ENCODE results near the gene FAM217B.

FAM217B gene, protein sequence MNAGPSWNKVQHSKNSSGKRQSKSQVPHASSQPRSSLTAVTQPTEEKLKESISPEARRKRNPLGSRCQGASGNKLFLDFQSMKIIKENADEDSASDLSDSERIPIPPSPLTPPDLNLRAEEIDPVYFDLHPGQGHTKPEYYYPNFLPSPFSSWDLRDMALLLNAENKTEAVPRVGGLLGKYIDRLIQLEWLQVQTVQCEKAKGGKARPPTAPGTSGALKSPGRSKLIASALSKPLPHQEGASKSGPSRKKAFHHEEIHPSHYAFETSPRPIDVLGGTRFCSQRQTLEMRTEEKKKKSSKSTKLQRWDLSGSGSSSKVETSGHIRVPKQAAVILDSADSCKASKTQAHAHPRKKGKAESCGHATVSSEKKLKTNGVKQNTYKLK

DNA sequence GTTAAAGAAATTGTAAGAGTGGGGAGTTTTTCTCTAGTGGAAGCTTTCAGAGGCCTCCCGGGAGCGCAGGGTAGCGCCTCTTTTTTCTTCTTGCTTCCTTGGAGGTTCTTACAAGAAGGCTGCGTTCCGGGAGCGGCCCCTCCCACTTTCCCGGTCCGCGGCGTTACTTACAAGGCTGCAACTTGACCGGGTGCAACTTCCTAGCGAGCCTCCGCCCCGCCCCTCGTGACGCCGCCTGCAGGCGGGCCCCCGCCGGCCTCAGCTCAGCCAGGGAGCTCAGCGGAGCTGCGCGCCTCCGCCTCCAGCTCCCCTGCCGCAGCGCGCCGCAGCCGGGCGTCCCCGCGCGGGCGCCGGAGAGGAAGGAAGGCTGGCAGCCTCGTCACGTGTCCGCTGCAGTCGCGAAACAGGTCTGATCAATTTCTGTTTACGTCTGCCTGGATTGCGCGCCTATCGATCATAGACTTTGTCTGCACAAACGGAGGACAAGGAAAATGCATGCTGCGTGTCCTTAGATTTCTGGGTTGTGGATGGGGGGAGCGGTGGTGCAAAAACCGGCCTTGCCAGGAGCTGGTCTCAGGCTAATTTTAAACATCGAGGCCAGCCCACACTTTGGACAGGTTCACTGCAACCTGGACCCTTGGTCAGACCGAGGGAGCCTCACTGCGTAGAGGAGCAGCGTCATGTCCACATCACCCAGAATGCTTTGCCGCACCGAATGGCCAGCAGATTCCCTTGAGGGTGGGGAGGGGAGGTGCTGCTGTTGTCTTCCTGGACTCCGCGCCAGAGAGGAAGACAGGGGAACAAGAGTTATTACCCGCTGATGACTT, at the start of gene FAM217B, which contains the start of gene PPP1R3D:
FAM217B (plus strand) TSS at position 261 of the 827 bp plus-strand sequence. CDS start 3,555 bp downstream, outside the sequence.
PPP1R3D (minus strand) TSS at position 177 of the 827 bp plus-strand sequence. CDS start 374 bp downstream, outside the sequence.
- intact Hi-C loops (cut with DNase I): loop anchor here (10.0 kb wide), 1 partner anchor 114 kb away; no protein-coding TSS in a partner anchor
- DNase-seq: peak; percentile 86 to 99 (median 95)

DNA sequence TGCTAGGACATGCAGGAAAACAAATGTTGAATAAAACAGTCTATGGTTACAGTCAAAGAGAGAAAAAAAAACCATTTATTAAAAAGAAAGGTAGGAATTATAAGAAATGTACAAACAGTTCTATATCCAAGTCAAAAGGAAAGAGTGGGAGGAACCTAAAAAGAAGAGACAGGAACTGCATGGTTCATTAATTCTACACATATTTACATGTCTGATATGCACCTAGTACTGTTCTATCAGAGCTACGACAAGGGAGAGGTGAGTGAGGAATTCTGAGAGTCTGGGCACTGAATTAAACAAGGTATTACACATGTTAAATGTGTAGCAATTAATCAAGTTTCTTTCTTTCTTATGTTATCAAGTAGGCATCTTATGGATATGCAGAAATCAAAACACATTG, 48.6 kb upstream of the FAM217B start:
- no peak for DNase-seq
- intact Hi-C loops (cut with DNase I): no loop called here

DNA sequence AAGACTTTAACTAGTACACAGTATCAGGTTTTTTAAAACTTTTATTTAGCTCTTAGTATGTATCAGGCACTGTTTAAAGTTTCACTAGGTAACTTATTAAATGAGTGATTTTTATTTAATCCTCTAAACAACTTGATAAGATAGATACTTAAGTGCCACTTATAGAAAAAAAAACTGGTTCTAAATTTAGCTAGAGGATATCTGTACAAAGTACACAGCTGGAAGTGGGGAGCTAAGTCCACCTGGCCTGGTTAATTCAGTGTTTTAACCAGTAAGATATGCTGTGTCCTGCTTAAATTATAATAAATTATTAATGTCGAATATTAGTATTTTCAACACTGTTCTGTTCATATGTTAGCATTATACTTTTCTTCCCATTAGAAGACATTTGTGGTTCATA, 44.3 kb upstream of the FAM217B start:
- intact Hi-C loops (cut with DNase I): no loop called here
- DNase-seq: no peak

DNA sequence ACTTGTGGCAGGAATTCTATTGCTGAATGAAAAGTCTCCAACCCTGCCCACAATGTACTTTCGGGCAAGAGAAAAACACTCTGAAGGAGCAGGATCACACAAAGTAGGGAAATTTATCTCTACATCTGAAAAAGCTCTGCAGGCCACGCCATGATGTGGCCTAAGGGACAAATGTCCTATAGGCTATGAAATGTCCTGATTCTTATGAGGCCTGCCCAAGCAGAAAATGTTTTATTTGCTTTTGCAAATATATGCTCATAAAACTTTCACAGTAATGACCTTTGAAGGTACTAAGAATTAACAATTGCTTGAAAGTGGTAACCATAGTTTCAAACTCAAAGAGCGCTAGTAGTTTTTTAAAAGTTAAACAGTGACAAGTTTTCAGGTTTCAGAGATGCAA, 37.7 kb upstream of the FAM217B start:
- intact Hi-C loops (cut with DNase I): no loop called here
- DNase-seq: no peak

DNA sequence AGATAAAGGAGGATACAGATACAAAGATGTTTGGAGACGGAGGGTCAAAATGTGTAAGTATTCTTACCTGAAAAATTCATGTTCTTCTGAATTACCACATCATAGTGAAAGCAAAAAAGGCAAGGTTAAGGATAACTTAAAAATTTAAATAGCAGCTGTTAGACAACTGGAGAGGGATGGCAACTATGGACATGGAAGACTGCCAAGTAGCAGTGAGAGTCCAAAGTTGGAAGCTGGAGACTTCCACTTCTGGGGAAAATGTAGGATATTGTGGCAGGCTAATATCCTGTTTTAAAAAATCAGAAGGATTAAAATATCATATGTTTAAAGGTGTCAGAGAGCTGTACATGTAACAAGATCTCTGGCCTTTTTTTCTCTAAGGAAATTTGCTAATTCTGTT, 36.6 kb upstream of the FAM217B start:
- intact Hi-C loops (cut with DNase I): no loop called here
- DNase-seq: no peak

DNA sequence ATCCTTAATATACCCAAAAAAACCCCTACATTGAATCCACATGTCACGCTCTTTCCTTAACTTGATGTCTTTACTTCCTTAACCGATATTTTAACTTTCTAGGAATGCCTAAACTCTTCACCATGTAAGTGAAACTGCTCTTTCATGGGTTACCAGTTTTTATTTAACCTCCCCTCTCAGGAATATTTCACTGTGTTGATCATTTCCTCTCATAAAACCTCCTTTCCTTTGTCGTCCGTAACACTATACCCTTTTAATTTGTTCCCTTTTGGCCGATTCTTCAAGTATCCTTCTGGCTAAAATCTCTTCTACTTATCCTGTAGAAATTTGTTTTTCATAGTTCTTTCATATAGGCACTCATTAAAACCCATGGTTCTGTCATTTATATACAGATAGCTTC, 31.3 kb upstream of the FAM217B start:
- no peak for DNase-seq
- intact Hi-C loops (cut with DNase I): no loop called here

DNA sequence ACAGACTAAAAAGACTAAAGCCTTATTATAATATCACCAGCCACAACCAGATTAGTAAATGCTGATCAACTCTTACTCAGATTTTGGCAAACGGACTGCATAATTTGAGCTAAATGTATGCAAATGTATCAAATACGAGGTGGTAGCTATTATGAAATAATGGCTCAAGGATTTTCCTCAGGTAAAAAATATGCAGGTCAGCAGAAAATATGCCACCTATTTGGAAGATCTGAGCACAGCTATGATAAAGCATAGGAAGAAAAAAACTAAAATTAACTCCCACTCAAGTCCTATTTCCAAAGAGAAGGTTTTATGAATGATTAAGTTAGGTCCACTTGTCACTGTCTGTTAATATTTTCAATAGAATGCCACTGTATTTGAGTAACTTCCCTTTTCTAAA, 29.1 kb upstream of the FAM217B start:
- no peak for DNase-seq
- intact Hi-C loops (cut with DNase I): no loop called here

DNA sequence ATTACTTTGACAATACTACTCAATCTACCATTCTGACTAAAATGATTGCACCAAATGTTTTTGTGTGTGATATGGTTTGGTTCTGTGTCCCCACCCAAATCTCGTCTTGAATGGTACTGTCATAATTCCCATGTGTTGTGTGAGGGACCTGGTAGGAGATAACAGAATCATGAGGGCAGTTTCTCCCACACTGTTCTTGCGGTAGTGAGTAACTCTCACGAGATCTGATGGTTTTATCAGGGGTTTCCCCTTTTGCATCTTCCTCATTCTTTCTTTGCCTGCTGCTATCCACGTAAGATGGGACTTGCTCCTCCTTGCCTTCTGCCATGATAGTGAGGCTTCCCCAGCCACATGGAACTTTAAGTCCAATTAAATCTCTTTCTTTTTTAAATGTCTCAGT, 27.6 kb upstream of the FAM217B start:
- DNase-seq: no peak
- intact Hi-C loops (cut with DNase I): no loop called here

DNA sequence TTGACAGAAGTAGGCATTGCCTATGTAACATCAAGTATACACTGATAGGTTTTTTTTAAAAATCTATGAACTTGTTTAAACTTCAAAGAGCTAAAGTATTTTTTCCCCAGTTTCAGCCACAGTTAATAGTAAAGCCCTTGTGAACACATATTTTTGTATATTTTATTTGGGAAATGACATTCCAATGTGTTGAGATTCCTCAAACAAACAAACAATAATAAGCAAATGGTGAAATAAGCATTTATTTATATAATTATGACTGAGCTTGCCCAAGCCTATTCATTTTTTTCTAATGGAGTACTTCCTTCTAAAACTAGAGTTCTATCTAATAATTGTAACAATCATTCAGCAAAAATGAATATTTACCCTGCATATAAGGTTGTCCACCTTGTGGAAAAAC, 19.2 kb upstream of the FAM217B start:
- DNase-seq: no peak
- intact Hi-C loops (cut with DNase I): no loop called here

DNA sequence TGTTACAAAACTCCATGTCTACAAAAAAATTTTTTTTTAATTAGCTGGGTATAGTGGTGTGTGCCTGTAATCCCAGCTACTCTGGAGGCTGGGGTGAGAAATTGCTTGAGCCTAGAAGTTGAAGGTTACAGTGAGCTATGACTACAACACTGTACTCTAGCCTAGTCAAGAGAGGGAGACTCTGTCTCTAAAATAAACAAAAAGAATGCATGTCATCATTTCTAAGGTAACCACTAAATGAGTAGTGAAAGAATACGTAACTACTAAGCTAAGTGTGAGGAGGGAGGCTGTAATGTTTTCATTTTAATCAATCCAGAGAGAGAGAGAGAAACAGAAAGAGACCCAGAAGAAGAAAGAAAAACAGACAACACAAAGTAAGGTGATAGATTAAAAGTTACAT, 16.7 kb upstream of the FAM217B start:
- DNase-seq: no peak
- intact Hi-C loops (cut with DNase I): no loop called here

DNA sequence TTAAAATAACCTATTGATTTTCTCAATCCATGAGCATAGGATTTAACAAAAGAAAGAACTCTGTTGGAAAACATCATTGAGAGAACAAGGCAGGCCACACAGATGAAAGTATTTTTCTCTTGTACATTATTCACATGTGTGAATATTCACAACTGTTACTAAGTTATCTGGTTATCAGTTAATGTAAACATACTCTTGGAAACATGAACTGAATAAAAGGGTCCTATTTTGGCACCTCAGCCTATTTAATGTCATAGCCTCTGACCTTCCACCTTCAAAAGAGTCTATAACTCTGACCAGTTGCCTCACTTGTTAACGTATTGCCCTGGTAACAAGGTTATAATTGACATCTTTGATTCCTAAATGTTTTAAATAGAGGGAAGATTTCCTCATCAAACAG, 14.8 kb upstream of the FAM217B start:
- intact Hi-C loops (cut with DNase I): no loop called here
- no peak for DNase-seq

DNA sequence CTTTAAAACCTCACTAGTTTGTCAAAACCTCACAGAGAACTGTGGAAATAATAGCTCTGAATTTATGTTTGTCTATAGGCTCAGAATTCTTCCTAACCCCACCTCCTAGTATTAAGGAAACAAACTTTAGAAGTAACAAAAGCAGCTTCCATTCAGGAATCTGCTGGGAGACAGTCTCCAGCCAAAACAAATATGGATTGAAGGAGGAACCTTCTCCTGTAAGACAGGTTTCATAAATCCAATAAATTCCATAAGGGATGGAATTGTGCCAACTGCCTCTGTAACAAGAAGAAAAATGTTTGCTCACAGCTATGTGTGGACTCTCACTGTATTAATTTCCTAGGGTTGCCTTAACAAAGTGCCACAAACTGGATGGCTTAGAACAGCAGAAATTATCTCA, 14.3 kb upstream of the FAM217B start:
- no peak for DNase-seq

DNA sequence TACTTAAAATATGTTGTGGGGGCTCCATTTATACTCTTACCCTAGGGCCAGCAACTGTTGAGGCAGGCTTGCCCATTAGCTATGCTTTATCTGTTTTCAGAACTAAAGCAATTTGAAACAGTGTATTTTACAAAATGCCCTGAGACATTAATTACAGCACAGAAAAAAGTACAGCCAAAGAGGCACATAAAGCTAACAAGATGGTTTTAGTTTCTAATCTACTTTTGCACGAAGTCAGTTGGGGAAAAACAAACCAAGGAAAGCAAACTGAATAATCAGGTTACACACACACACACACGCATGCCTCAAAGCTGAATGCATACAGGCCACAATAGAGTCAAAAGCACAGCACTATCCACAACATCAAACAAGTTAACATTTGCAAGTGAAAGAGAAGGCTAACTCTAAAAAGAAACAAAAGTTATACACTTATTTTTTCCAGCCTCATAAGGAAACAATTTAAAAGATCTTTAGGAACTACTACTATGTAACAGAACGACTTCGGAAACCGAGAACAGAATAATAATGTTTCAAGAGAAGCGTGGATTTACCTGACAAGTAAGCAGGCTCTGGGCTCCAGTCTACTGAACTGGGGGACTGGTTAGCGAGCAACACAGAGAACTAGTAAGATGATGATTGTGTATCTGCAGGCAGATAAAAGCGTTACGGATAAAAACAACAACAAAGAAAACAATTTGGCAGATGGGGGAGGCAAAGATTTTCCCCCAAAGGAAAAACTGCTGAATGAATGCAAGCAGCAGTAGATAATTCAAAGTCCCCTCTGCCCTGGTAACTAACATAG, 8.5 kb upstream of the FAM217B start:
- no peak for DNase-seq
- intact Hi-C loops (cut with DNase I): loop anchor here (10.0 kb wide), 1 partner anchor 147 kb away; no protein-coding TSS in a partner anchor

More for the DNA sequence above, 14.3 kb upstream of the FAM217B start:
- intact Hi-C loops (cut with DNase I): no loop called here

DNA sequence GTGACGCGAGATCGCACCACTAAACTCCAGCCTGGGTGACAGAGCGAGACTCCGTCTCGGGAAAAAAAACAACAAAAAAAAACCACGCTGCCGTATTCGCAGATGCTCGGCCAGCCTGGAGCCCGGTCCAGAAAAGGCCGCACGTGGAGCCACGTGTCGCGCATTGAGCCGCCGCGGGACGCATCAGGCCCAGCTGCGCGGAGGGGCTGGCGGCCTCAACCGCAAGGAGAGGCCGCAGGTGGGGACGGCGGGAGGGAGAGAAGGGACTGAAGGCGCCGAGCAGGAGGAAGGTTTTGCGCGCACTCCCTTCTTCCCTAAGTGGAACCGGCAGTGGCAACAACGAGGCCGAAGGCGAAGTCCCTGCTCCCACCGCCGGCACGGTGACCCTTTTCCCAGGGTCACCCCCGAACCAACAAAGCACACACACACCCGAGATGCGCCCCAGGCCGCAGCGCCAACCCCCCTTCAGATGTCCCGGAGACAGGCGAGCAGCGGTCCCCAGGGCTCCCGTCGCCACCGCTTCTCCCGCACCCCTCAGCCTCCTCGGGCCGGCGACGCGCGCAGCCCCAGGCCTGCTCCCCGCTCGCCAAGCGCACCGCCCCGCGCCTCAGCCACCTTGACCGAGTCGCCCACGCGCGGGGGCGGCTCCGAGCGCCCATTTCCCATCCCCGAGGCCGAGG, 7.4 kb upstream of the FAM217B start:
- intact Hi-C loops (cut with DNase I): loop anchor here (10.0 kb wide), 1 partner anchor 148 kb away; no protein-coding TSS in a partner anchor
- peak in 3 of 10 donors; percentile 68 to 82 (median 76) for DNase-seq

DNA sequence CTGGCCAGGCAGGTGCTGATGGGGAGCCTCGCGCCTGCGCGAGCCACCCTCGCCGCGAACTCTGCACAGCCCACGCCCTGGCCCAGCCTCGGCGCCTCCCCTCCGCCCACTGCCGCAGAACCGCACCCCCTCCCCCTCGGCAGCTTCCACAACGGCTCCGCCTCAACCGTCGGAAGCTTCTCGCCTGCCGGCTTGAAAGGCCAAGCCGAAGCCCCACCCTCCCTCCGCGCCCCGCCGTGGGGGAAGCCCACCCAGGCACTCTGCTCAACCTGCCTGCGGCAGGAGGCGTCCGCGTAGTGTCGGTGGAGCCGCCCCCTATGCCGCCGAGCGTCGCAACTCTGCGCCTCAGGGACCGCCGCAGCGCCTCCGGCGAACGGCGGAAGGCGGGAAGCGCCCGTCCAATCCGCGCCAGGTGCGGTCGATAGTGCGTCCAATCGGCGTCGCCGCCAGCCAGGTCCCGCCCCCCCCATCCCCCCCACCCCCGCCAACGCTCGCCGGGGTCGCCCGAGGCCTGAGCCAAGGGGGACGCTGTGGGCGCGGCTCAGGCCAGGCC, 6.8 kb upstream of the FAM217B start, which contains the start of gene SYCP2:
SYCP2 (minus strand) TSS at position 342 of the 553 bp plus-strand sequence. CDS start 11,224 bp downstream, outside the sequence.
- intact Hi-C loops (cut with DNase I): loop anchor here (10.0 kb wide), 1 partner anchor 149 kb away; no protein-coding TSS in a partner anchor
- DNase-seq: peak in 9 of 10 donors; percentile 37 to 94 (median 56)

DNA sequence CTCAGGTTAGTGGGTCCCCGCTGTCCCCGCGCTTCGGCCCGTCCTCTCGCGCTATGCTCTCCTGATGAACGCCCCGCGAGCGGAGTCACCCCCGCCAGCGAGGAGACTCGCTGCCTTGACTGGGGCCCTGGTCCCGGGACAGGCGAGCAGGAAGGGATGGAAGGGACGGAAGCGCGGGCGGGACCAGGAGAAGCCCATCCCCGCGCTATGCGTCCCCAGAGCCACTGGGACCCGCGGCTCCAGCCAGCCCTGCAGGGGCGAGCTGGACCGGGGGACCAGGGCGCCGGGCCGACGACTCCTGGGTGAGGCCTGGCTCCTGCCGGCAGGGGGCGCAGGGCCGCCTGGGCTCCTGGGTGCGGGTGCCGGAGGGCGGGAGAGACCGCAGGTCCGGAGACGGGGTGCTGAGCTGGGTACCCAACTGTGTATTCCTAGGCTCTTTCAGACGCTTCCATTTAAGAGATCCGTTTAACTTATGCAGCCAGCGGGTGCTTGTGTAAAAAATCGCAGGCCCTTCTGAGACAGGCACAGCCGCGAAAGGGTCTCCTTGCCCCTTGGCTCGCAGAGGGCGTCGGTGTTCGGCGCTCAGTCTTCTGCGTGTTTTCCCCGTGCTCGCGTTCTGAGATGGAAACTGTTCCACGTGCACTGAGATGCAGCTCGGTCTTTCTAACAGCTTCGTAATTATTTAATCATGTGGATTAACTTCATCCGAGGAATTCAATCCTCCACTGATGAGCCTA, 6.2 kb upstream of the FAM217B start:
- intact Hi-C loops (cut with DNase I): loop anchor here (10.0 kb wide), 1 partner anchor 149 kb away; no protein-coding TSS in a partner anchor
- DNase-seq: peak; percentile 63 to 98 (median 80)

DNA sequence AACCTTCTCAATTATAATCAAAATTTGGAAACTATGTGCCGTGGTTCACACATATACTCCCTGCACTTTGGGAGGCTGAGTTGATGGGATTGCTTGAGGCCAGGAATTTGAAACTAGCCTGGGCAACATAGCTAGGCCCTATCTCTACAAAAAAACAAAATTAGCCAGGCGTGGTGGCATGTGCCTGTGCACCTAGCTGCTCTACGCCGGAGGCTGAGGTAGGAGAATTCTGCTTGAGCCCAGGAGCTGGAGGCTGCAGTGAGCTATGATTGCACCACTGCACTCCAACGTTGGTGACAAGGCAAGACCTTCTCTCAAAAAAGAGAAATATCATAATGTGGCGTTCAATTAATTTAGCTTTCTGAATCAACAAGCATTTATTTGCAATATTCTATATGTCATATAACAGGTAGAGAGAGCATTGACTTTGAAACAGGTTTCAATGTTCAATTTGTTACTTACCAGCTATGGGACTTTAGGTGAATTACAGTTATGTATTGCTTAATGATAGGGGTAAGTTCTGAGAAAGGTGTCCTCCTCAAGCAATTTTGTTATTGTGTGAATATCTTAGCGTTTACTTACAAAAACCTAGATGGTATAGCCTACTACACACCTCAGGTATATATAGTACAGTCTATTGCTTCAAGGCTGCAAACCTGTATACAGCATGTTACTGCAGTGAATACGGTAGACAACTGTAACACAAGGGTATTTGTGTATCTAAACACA, 4.6 kb upstream of the FAM217B start:
- intact Hi-C loops (cut with DNase I): loop anchor here (10.0 kb wide), 1 partner anchor 151 kb away; no protein-coding TSS in a partner anchor
- no peak for DNase-seq

DNA sequence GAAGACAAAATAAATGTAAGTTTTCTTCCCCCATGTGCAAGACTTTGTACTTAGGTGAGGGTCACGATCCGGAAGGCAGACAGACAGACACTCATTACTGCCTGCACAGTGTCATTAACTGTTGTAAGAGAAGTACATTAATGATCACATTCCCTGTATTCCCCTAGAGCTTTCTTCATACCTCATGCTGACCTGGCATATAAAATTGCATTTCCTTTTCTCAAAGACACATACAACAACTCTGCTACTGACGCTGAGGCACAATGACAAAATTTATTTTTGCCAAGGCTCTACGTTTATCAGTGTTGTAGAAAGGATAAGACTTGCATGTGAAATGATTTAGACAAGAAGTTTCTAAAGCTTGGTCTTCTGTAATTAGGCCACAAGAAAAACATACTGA, 3.8 kb upstream of the FAM217B start:
- no peak for DNase-seq
- intact Hi-C loops (cut with DNase I): loop anchor here (10.0 kb wide), 1 partner anchor 152 kb away; no protein-coding TSS in a partner anchor

Measured in posterior cingulate gyrus (tissue), 11 donors.